ENCODE data around the gene TTC34. TPM values are rescaled to one million over a fixed set of nuclear protein-coding genes. Genes with fewer than 3 reads are reported as not detected.

The TTC34 gene
- total RNA-seq, 6 experiments from 2014 or later: 0.06 to 0.23 (median 0.18) TPM; not detected in 1

DNA sequence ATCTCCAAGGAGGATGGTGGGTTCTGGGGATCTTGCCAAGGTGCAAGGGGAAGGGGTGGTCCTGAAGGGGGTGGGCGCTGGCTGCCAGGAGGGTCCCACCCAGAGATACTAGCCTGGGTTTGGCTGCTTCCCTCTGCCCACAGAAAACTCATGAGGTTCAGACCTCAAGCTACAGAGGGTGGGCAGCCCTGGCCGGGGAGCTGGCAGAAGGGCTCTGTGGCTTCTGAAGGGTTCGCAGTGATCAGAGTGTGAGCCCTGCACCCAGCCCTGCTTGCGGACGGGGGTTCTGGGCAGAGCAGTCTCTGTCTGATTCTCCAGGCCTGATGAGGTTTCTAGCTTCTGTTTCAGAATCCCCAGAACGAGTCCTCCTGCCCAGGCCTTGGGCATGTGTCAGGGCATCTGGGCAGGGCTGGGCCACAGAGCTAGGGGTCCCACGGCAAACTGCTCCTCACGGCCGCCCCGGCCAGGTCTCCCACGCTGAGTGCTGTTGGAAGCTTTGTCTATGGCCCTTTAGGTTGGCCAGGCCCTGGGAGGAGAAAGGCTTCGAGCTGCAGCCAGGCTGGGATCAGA, 168.0 kb downstream of the TTC34 start:
- TF ChIP-seq, protein P1, sequence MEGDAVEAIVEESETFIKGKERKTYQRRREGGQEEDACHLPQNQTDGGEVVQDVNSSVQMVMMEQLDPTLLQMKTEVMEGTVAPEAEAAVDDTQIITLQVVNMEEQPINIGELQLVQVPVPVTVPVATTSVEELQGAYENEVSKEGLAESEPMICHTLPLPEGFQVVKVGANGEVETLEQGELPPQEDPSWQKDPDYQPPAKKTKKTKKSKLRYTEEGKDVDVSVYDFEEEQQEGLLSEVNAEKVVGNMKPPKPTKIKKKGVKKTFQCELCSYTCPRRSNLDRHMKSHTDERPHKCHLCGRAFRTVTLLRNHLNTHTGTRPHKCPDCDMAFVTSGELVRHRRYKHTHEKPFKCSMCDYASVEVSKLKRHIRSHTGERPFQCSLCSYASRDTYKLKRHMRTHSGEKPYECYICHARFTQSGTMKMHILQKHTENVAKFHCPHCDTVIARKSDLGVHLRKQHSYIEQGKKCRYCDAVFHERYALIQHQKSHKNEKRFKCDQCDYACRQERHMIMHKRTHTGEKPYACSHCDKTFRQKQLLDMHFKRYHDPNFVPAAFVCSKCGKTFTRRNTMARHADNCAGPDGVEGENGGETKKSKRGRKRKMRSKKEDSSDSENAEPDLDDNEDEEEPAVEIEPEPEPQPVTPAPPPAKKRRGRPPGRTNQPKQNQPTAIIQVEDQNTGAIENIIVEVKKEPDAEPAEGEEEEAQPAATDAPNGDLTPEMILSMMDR (IDR thresholded peaks at IDR 0.05): no peak
- no peak for TF ChIP-seq POLR2A (IDR thresholded peaks at IDR 0.05)
- intact Hi-C loops (cut with DNase I): no loop called here
- ATAC-seq (no peak), DNase-seq (no peak)
- Histone ChIP-seq H3K36me3 (no peaks in the 10 kb centered on the region), H3K4me3 (no peak overlapping the region), H3K27ac (no peak overlapping the region), H3K27me3 (no peaks in the 10 kb centered on the region), H3K4me1 (no peaks in the 10 kb centered on the region), H3K9me3 (peaks cover 0 to 3% (median 0%) of the 10 kb centered on the region in 4 donors)
- no CpG with 5 or more reads among the region's 12 CpGs for WGBS (ENCODE audit: insufficient coverage, low coverage, low lambda C conversion rate, missing lambda C conversion rate)

DNA sequence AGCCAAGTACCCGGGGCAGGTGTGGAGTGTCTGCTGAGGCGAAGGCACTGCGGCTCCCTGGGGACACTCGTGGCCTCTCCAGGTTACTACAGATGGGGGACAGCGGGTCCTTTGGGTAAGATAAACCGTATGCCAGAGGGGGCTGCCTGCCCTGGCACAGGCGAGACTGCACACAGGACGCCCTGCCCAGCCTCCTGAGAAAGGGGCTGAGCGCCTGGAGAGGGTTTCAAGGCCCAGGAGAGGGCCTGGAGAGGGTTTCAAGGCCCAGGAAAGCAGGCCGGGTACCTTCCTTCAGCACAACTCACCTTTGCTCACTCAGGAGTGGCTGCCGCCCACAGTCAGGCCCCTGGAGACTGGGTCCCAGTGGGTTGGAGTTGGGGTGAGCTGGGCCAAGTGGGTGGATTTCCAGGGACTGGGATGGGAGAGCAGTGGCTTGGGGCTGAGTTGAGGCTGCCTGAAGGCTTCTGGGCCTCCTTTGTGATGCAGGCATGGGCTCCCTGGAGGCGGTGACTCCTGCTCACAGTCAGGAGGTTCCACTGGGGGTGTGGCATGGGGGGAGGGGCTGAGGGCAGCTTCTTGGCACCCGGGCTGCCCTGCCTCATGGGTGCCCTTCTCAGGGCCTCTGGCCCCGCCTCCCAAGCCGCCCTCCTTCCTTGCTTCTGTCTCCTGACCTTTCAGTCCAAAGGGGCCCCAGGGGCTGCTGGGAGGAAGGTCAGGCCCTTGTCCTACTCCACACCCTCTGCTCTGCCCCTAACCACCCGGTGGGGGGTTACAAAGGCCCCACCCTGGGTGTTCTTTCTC, 168.7 kb downstream of the TTC34 start, which contains the start of gene MMEL1:
TSS of gene MMEL1 (minus strand) at position 456 of the 801 bp plus-strand sequence. CDS start 3,532 bp downstream, outside the sequence.
- Histone ChIP-seq H3K27ac (no peak within 1 kb of the TSS), H3K36me3 (no peaks in the 10 kb centered on the region), H3K4me3 (no peak within 1 kb of the TSS), H3K4me1 (no peaks in the 10 kb centered on the region), H3K9me3 (peaks cover 0 to 3% (median 0%) of the 10 kb centered on the region in 4 donors), H3K27me3 (no peaks in the 10 kb centered on the region)
- intact Hi-C loops (cut with DNase I): no loop called here
- DNase-seq: no peak
- ATAC-seq: no peak
- TF ChIP-seq, protein P1 (IDR thresholded peaks at IDR 0.05): no peak
- TF ChIP-seq POLR2A (IDR thresholded peaks at IDR 0.05): no peak
- WGBS (ENCODE audit: insufficient coverage, low coverage, low lambda C conversion rate, missing lambda C conversion rate): 17% methylated on average over 1 of the region's 16 CpGs

DNA sequence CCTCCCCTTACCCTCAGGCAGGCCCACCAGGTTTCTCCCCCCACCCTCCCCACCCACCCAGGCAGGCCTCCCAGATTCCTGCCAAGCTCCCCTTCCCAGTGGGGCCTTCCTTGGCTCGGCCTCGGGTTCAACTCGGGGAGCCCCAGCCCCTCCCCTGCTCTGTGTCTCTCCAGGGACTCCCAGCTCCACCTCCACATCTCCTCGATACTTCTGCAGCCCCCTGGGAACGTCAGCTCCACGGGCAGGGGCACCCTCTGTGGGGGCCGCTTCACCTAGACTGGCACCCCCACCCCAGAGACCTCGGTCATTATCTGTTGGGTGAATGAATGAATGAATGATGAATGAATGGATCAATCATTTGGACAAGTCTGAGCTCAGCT, 169.5 kb downstream of the TTC34 start:
- intact Hi-C loops (cut with DNase I): no loop called here
- Histone ChIP-seq H3K4me3 (no peak overlapping the region), H3K9me3 (peaks cover 0 to 3% (median 0%) of the 10 kb centered on the region in 4 donors), H3K4me1 (no peaks in the 10 kb centered on the region), H3K36me3 (no peaks in the 10 kb centered on the region), H3K27ac (no peak overlapping the region), H3K27me3 (no peaks in the 10 kb centered on the region)
- ATAC-seq (no peak), DNase-seq (peak in 1 of 3 donors; percentile 37)
- TF ChIP-seq POLR2A (IDR thresholded peaks at IDR 0.05): no peak
- TF ChIP-seq, protein P1 (IDR thresholded peaks at IDR 0.05): no peak
- WGBS (ENCODE audit: insufficient coverage, low coverage, low lambda C conversion rate, missing lambda C conversion rate): 52% methylated on average over 7 of the region's 8 CpGs

DNA sequence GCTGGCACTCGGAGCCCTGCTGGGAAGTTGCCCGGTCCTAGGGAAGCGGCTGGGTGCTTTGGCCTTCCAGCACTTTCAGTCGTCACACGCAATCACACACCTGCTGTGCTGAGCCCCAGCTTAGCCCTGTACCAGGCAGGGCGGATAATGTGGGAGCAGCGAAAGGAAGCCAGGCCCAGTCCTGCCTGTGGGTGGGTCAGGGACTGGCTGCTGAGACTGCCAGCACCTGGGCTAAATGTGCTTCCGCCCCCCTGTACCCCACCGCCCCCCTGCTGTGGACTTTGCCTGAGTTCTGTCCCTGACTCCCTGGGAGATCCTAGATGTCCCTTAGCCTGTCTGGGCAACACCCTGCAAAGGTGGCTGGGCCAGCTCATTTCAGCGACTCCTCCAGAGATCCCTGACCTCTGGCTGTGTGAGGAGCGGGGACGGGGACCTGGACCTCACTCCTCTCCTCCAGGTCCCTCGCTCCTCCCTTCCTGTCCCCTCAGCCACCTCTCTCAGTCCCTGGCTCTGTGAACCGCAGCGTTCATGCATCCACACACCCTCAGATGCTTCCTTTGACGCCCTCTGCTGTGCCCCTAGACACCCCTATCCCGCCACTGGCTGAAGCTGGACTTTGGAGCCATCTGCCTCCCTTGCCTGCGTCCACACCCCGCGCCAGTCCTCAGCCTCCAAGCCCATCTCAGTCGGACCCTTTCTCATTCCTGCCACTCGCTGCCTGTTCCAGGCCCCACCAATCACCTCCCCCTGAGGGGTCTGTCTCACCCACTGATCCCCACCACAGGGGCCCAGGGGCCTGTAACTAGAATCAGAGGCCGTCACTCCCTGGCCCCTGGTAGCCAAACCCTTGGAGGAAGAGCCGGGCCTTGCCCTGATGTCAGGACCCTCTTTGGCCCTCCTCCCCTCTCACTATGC, 170.1 kb downstream of the TTC34 start:
- Histone ChIP-seq H3K4me3 (no peak overlapping the region), H3K27me3 (no peaks in the 10 kb centered on the region), H3K9me3 (no peaks in the 10 kb centered on the region), H3K36me3 (no peaks in the 10 kb centered on the region), H3K4me1 (no peaks in the 10 kb centered on the region), H3K27ac (no peak overlapping the region)
- DNase-seq (peak in 1 of 3 donors; percentile 36), ATAC-seq (no peak)
- no peak for TF ChIP-seq POLR2A (IDR thresholded peaks at IDR 0.05)
- TF ChIP-seq, protein P1 (IDR thresholded peaks at IDR 0.05): no peak
- intact Hi-C loops (cut with DNase I): no loop called here
- 48% methylated on average over 7 of the region's 24 CpGs for WGBS (ENCODE audit: insufficient coverage, low coverage, low lambda C conversion rate, missing lambda C conversion rate)
